Loucy (cell line): ENCODE results near the gene ARID1B.

Source experiments
- EZH2phosphoT487 ChIP-seq: fragments of 200-600 bp; IDR thresholded peaks from 2 replicates; pipeline ENCODE4 v1.6.1; 2018; ENCODE audit warnings: antibody characterized with exemption, mild to moderate bottlenecking, moderate library complexity, borderline replicate concordance
- TF ChIP-seq, protein P1 (sequence below): fragments of 200-600 bp; sonication (generic); conservative IDR thresholded peaks from 2 replicates; pipeline ENCODE4 v1.5.1; 2014; ENCODE audit warnings: mild to moderate bottlenecking, antibody characterized with exemption, low read length

DNA sequence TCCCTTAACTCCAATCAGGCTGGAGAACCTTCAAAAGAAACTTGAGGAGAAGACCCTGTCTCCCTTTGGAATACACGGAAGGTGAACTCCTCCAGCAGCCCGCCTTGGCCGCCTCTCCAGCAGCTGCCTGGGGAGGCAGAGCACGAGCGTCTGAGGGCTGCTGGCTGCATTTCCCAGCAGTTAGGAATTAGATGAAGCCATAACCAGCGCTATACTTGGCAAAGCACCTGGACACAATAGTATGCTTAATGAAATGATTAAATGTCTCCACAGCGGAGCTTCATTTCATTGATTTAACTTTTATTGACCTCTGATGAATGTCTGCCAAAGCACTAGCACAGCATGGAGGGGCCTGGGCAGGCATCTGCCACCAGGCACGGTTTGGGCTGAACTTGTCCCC is 472.6 kb downstream of the ARID1B start:
- TF ChIP-seq, protein P1, sequence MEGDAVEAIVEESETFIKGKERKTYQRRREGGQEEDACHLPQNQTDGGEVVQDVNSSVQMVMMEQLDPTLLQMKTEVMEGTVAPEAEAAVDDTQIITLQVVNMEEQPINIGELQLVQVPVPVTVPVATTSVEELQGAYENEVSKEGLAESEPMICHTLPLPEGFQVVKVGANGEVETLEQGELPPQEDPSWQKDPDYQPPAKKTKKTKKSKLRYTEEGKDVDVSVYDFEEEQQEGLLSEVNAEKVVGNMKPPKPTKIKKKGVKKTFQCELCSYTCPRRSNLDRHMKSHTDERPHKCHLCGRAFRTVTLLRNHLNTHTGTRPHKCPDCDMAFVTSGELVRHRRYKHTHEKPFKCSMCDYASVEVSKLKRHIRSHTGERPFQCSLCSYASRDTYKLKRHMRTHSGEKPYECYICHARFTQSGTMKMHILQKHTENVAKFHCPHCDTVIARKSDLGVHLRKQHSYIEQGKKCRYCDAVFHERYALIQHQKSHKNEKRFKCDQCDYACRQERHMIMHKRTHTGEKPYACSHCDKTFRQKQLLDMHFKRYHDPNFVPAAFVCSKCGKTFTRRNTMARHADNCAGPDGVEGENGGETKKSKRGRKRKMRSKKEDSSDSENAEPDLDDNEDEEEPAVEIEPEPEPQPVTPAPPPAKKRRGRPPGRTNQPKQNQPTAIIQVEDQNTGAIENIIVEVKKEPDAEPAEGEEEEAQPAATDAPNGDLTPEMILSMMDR = no peak
- TF ChIP-seq EZH2phosphoT487 = no peak
